ENCODE results near the gene EPHA1. TPM values are rescaled to one million over a fixed set of nuclear protein-coding genes. Genes with fewer than 3 reads are reported as not detected.

Gene EPHA1
- total RNA-seq, 1 experiment from 2014 or later: not detected

GRCh38 chr7:143351060-143351459 lies 57.6 kb downstream of the EPHA1 start:
- DNase-seq (ENCODE audit: low spot score): no peak

- no peak for DNase-seq (ENCODE audit: low spot score)
Observed at GRCh38 chr7:143347950-143348349, 60.7 kb downstream of the EPHA1 start.

GRCh38 chr7:143346018-143346417 lies 62.6 kb downstream of the EPHA1 start:
- DNase-seq (ENCODE audit: low spot score): no peak

GRCh38 chr7:143345428-143345900 lies 63.2 kb downstream of the EPHA1 start:
- DNase-seq (ENCODE audit: low spot score): no peak

GRCh38 chr7:143343596-143343995 lies 65.1 kb downstream of the EPHA1 start:
- DNase-seq (ENCODE audit: low spot score): no peak

GRCh38 chr7:143341842-143342241 lies 66.8 kb downstream of the EPHA1 start:
- DNase-seq (ENCODE audit: low spot score): no peak

Other genes starting within 250 kb of the EPHA1 start
- gene TAS2R39, start 225.4 kb downstream of the EPHA1 start, total RNA-seq (2014; rRNA removed; shearing (Covaris generic)): not detected in 2 replicates
- not detected in 2 replicates for gene TAS2R40, start 186.8 kb downstream of the EPHA1 start, total RNA-seq (2014; rRNA removed; shearing (Covaris generic))
- gene GSTK1, start 145.4 kb downstream of the EPHA1 start, total RNA-seq (2014; rRNA removed; shearing (Covaris generic)): 117 and 152 TPM in 2 replicates
- gene TMEM139, start 123.9 kb downstream of the EPHA1 start, total RNA-seq (2014; rRNA removed; shearing (Covaris generic)): 0.62 and 1.2 TPM in 2 replicates
- 20.2 and 37.7 TPM in 2 replicates for gene CASP2, start 120.5 kb downstream of the EPHA1 start, total RNA-seq (2014; rRNA removed; shearing (Covaris generic))
- gene CLCN1, start 92.7 kb downstream of the EPHA1 start, total RNA-seq (2014; rRNA removed; shearing (Covaris generic)): not detected in 2 replicates
- 2.0 and 3.1 TPM in 2 replicates for gene FAM131B, start 46.1 kb downstream of the EPHA1 start, total RNA-seq (2014; rRNA removed; shearing (Covaris generic))
- gene ZYX, start 27.5 kb downstream of the EPHA1 start, total RNA-seq (2014; rRNA removed; shearing (Covaris generic)): 31.2 and 43.3 TPM in 2 replicates
- gene TAS2R60, start 34.6 kb upstream of the EPHA1 start, total RNA-seq (2014; rRNA removed; shearing (Covaris generic)): not detected in 2 replicates
- not detected in 2 replicates for gene TAS2R41, start 69.0 kb upstream of the EPHA1 start, total RNA-seq (2014; rRNA removed; shearing (Covaris generic))
- gene CTAGE15, start 162.9 kb upstream of the EPHA1 start, total RNA-seq (2014; rRNA removed; shearing (Covaris generic)): not detected in 2 replicates
- 1.9 and 2.7 TPM in 2 replicates for gene TCAF2, start 212.1 kb upstream of the EPHA1 start, total RNA-seq (2014; rRNA removed; shearing (Covaris generic))

Data from H4 (cell line).